ENCODE results near the gene PTPRN2.

Gene PTPRN2

DNA sequence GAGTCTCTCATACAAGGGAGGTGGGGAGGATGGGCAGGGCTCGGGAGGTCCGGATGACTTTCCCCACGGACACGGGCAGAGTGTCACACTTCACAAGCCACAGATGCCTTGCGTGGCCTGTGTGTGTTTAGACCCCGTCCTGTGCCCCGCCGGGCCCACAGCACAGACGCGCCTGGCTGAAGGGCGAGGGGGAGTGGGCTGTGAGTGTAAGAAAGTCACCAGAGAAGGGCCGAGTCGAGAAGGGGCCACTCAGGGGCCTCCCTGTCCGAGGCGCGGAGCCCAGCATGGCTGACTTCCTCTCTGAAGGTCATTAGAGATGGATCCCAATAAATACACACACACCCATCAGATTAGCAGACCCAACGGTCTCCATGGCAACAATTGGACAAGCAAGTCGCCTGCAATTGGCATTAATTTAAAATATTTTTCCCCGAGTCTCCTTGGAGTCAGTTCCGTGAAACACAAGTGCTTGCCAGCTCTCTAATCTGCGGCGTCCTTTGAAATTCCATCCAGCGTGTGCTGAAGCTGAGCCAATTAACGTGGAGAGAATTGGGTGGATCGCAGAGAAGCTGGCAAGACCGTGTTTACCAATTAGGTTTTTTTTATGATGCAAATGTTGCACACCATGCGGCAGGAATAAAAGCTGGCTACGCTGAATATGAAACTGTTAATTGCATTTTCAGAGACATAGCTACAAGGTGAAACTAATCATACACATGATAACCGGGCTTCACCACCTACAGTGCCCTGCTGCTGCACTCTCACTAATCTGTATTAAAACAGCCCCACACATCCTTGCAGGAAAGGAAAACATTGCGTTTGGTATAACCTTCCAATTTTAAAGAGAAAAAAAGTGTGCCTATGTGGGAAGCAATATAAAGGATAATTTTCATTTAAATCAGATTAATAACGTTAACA lies 571.2 kb downstream of the PTPRN2 start:
- peak; percentile 72 for DNase-seq

DNA sequence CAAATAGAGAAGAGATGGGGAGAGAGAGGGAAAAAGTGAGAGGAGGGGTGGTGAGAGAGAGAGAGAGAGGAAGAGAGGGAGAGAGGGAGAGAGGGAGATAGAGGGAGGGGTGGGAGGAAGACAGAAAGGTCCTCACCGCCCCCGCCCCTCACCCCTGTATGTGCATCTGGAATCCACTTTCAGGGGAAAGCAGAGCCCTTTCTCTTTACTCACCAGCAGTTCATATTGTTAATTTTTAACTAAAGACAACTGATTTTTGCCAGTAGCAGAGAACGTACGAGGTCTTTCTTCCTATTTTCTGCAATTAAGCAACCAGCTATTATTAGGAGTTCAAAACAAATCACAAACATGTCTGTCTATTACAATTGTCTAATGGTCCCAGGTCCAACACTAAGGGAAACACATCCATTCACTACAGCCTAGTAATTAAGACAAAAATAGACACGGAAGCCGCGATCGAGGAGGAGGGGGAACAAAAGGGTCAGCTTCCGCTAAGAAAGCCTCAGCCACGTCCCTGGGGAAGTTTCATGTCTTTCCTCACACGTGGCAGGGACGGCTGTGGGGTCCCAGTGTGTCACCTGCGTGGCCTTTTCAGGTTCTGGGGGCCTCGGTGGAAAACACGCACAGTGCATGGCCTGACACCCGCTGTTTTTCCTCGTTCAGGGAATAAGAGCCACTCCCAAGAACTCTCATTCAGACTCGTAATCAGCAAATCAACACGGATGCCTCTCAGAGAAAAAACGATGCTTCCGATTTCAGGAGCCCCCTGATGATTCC lies 572.0 kb downstream of the PTPRN2 start:
- DNase-seq = peak; percentile 74

DNA sequence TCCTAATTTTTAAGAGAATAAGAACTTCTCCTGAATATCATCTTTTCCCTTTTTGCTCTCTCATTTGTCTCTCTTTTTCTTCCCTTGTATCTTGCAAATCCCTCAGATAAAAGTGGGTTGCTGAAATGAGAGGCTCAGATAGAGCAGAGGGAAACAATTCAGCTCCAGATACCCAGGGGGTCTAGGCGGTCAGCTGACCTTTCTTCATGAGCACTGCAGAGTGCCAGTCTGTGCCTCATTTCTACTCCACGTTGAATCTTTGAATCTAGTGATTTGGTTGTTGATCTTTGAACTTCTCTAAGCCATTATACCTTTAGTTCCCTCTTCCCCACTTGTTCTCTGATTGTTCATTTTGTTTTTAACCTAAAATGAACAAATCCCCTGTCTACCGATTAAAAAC lies 572.6 kb downstream of the PTPRN2 start:
- DNase-seq = no peak

DNA sequence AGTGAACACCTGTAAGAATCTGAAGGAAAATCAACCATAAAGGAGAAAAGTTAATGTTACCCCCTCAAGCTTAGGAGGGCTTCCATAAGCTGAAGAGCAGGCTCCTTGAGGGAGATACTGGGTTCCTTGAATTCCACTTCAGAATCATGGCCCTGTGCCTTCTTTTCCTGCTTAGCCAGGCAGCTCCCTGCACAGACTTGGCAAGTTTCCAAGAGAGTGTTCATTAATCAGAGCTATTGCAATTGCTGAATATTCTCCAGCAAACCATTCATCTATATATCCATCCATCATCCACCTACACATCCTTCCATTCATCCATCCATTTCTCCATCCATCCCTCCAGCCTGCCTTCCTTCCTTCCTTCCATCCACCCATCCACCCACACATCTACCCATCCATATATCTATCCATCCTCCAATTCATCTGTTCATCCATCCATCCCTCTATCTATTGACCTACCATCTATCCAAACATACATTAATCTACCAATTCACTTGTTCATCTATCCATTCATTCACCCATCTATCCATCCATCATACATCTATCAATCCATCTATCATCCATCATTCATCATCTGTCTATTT lies 574.4 kb downstream of the PTPRN2 start:
- DNase-seq = no peak

DNA sequence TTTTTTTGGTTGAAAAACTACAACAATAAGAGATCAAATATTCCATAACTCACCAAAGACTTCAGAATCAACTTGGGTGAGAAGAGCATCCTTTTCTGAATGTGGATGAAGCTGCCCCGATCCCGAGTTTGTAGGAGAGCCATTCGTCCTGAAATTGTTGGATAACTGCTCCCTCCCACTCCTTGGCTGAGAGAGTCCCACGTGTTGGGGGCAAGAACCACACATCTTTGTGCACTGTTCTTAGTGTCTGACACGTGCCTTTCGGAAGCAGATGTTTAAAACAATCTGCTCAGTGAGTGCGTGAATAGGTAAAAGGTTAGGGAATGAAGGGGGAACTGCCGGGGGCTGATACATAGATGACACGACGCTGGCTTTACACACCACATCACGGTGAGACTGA lies 575.7 kb downstream of the PTPRN2 start:
- no peak for DNase-seq

DNA sequence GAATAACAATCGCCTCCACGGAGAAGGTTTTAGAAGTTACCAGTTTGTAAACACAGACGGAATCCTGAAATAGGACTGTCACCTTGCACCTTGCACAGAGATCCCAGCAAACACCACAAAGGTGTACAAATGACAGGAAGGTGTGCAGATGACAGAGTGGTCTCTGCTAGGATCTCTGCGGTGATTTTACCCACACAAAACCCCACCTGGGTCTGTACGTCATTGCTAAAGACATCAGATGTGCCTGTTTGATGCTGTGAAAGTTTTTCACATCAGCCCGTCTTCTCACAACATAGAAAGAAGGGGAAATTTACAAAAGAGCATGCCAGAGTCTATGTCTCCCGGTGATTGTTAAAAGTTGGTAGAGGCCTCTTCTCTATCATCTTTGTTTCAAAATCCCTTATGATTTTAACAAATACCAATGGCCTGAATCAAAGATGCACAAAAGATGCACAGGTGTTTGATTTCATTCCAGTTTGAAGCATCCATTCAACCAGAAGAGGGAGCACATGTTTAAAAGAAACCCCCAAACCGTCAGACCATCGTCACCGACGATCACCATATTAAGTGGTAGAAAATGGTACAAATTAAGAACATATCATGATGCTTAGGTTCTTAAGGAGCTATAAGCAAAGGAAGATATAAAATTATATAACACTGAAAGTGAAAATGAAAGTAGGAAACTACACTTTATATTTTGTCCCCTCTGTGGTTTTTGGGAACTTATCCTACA lies 576.5 kb downstream of the PTPRN2 start:
- DNase-seq = no peak

DNA sequence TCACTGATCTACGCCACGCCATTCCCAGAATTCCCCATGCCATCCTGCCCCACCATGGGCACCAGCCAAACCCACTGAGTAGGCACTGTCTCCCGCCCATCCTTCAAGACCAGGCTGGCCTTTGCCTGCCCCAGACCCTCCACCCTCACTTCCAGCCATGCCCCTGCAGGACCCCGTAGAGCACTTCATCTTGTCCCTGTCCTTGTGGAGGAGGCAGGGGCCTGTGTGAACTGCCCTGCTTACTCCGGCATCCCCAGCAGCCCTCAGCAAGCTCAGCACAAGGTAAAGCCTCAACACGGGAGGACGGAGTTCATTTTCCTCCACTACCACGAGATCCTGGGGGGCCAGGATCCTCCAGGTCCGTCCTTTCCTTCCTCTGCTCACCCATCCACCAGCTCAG lies 577.7 kb downstream of the PTPRN2 start:
- DNase-seq = no peak

DNA sequence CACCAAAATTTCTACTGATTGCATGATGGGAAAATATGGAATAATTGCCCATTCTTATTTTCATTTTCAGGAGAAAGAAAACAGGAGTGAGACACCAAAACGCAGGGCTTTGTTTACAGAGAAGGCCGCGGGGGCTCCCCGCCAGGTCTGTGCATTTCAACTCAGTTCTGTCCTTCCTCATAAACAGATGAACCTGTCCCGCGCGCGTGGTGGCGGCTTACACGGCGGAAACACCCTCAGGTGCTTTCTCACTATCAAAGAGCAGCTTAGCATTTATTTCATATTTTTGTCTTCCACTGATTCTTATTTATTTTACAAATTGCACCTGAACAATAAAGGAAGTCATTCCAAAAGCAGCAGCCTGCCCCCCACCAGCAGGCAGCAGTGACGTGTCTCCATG lies 579.4 kb downstream of the PTPRN2 start:
- no peak for DNase-seq

DNA sequence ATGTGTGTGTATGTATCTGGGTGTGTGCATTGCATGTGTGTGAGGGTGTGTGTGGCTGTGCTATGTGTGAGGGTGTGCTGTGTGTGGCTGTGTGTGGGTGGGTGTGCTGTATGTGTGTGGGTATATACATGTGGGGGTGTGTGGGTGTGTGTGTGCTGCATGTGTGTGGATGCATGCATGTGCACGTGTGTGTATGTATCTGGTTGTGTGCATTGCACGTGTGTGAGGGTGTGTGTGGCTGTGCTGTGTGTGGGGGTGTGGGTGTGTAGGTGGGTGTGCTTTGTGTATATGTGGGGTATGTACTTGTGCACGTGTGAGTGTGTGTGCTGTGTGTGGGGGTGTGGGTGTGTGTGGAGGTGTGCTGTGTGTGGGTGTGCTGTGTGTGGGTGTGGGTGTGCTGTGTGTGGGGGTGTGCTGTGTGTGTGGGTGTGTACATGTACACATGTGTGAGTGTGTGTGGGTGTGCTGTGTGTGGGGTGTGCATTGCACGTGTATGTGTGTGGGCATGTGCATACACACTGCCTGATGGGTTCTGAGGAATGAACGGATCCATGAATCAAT lies 579.8 kb downstream of the PTPRN2 start:
- DNase-seq = no peak

DNA sequence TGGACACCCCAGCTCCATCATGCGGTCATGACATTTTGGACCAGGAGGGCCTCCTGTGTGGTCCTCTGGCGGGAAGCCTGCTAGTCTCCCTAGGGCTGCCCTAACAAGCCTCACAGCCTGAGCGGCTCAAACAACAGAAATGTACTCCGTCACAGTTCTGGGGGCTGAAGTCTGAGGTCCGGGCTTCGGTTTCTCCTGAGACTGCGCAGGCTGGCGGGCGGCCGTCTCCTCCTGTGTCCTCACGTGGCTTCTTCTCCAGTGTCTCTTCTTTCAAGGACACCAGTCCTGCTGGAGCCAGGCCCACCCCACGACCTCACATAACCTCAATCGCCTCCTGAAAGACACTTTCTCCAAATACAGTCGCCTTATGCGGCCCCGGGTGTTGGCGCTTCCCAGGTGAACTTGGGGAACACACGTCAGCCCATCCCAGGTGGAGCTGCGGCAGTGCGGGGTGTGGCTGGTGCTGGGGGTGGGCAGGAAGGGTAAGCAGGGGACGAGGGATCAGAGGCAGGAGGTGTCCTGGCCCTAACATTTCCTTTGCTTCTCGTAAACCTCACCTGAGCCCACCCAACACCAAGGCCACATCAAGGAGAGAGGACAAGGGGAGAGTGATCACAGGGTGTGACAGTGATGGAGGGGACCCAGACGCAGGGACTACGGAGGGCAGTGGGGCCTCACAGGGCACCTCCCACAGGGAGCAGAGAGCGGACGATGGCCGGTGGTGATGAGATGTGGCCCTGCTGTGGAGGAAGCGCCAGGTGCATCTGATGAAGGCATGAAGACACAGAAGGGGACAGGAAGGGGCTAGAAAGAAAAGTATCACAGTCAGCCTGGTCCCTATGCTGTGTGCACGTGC lies 580.6 kb downstream of the PTPRN2 start:
- DNase-seq = no peak

DNA sequence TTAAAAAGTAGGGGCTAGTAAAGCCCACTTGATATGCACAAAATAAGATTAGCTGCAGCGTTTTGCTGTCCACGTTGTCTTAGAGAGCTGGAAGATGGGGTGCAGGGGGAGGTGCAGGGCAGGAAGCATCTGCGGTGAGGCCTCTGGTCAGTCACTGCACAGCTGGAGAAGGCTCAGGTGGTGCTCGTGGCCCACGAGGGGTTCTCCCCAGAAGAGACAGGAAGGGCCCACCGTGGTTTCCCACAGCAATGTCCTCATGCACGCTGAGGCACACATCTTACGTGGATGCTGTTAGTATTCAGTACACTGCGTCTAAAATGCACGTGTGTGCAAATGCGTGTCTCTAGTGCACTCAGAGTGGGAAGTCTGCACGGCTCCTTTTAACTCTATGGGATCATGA lies 582.1 kb downstream of the PTPRN2 start:
- DNase-seq = no peak

DNA sequence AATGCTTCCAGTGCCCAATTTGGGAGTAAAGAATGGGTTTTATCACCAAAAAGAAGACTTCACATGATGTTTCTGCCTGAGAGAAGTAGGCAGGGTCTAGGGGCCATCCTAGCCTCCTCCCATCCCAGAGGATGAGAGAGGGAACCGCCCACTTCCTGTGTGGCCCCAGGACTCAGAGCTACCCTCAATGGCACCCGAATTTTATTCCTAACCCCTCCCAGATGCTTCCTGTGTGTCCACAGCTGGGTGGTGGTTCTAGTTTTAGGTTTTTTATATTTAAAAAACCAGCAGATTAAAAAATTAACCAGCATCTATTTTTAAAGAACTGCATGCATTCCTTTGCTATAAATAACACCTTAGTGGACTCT lies 583.5 kb downstream of the PTPRN2 start:
- DNase-seq = no peak

DNA sequence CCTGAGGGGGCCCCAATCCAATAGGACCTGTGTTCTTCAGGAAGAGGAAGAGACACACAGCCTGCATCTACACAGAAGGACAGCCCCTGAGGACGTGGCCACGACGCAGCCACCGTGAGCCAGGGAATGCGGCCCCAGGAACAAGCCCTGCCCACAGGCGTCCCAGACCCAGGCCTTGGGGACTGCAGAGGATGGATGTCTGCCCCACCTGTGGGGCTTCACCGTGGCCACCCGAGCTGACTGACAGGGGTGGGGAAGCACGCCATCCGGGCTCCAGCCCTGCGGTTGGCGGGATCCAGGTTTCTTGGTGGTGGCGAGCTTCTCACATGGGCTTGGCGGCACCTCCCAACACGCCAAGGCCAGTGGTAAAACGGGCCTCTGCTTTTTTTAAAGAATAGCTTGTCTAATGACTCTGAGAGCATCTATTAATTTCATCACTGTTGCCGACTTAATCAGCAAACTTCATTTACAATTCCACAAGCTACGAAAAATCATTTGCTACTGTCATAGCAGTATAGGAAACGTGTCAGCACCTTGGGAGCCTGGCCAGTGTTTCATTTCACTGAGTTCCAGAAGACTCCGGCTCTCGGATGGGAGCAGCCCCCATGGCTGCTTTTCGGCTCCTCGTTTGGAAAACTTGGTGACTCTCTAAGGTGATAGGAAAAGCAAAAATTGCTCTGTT lies 584.0 kb downstream of the PTPRN2 start:
- no peak for DNase-seq

DNA sequence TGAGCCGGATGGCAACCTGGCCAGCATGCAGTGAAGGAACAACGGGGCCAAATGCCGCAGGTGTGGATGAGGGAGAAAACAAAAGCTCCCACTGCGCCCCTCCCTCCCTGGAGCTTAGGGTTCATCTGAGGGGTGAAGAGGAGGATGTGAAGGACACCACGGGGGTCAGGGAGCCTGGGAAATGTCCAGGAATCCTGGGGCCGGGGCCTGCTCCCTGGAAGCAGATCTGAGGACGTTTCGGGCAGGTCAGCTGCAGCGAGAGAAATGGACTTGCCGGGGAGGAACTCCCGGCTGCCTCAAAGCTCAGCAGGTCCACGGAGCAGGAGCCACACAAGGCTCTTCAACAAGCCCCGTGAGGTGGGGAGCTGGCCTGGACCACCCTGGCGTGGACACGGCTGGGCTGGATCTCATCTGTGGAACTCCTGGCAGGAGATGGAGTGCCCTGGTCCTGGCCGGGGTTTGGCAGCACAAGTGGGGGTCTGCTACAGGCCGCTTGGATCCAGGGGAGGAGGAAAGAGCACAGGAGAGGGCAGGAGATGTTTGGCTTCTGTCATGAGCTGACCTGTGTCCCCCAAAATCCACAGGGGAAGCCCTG lies 585.0 kb downstream of the PTPRN2 start:
- DNase-seq = no peak

DNA sequence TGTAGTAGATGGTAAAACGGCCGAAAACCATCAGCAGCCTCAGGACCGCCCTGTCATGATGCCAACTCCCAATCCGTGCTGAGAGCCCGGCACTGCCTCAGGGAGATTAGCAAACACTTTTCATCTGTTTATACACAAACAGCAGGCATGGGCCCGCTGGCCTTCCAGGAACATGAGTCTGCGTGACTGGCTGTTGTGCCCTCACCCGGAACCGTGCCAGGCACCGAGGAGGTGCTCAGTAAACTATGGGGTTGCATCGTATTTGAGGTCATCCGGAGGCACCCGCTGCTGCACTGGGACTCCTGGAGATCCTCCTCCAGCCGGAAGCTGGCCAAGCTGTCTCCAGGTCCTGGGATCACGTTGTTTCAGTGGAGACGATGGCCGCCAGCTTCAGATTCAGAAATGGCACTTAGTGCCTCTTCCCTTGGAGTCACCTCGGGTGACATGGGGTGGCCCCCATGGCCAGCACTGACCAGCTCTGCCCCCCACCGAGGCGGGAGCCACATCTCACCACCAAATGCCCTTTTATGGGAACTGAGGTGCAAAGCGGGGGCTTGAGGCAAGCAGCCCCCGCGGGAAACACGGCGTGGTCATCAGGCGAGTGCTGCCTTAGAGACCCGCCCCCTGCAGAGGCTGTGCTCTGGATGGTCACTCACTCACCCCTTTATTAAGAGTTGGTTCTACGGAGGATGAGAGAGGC lies 585.9 kb downstream of the PTPRN2 start:
- DNase-seq = peak; percentile 24

DNA sequence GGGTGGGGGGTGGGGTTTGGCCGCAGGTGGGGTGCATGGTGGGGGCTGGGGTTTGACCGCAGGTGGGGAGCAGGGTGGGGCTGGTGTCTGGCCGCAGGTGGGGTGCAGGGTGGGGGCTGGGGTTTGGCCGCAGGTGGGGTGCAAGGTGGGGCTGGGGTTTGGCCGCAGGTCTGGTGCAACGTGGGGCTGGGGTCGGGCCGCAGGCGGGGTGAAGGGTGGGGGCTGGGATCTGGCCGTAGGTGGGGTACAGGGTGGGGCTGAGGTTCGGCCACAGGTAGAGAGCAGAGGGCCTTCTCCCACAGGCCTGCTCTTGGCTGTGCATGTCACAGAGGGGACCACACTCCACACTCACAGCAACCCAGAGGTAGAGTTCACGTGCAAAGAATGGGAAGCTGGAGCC lies 586.6 kb downstream of the PTPRN2 start:
- DNase-seq = no peak

DNA sequence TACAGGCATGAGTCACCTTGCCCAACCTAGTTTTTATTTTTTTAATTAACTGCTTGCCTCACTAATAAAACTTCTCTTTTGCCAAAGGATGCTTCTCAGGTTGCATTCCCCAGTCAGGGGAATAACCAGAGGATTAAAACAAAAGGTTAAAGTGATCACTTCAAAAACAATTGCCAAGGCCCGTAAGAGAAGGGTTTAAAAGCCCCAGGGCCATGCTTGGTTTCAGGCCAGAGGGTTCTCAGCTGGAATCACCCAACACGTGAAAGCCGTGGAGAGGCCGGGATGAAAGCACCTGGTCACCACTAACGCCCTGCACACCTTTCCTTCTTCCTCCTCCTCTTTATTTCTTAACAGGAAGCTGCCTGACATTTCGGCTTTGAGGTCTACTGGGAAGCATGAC lies 587.5 kb downstream of the PTPRN2 start:
- no peak for DNase-seq

DNA sequence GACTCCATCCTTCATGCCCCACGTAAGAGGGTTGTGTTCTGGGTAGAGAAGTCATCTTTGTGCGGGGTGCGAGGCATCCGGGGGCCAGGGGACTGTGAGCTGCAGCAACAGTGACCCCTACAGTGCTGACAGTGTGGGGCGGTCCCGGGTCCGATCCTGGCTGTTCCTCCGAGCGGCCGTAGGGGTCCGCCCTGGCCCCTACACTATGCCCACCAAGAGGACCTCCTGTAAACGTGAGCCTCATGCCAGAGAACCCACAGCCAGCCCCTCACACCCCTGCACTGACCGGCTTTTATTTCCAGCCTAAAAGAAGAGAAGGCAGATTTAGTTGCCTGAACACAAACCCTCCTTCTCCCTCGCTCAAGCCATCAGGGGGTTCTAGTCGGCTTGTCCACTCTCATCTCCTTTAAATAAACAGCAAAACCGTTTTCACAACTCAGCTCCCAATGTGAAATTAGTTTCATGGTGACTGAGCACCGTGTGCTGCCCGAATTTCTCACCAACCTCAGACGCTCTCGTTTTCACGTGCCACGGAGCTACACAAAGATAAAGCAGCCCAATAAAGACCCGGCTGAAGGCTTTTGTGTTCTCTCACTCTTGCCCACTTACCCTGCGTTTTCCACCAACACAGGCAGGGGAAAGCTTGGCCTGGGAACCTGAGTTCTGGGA lies 588.6 kb downstream of the PTPRN2 start:
- no peak for DNase-seq

DNA sequence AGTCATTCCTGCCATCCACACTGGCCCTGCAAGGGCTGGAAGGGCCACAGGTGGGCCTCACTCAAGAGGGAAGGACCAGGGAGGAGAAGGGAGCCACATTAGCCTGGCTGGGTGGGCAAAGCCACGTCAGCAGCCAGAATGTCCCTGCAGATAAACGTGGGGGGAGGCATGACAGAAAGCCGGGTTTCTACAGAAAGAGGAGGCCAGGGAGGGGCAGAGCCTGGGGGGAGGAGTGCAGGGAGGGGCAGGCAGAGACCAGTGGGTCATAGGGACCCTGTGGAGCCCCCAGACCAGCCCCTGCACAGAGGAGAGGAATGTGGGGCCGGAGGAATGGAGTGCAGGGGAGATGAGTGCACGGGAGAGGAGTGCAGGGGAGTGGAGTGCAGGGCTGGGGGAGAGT lies 590.2 kb downstream of the PTPRN2 start:
- no peak for DNase-seq

DNA sequence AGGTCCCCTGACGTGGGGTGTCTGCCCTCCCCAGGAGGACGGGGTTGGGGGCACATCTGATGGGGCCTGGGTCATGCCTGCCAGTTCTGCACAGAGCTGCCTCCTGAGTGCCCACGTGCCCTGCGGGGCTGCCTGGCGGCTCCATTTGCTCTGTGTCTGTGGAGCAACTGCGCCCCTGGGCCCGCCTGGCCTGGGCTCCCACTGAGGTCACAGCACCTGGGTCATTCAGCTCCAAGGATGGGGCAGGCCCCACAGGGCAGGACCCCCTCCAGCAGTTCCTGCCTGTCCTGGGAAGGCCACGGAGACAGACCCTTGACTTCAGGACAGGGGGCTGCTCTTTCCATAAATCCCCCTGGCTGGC lies 590.6 kb downstream of the PTPRN2 start:
- DNase-seq = no peak

Measured in NCI-H1417 treated with DMSO at 0.1 percent for 48 hours (cell line).